ENCODE data around the gene NAA80.
"Not testable (repeated sequence)": the region's sequence is repeated elsewhere in the genome, so short reads cannot be mapped to it uniquely, and the experiment has no call there.

NAA80 gene

DNA sequence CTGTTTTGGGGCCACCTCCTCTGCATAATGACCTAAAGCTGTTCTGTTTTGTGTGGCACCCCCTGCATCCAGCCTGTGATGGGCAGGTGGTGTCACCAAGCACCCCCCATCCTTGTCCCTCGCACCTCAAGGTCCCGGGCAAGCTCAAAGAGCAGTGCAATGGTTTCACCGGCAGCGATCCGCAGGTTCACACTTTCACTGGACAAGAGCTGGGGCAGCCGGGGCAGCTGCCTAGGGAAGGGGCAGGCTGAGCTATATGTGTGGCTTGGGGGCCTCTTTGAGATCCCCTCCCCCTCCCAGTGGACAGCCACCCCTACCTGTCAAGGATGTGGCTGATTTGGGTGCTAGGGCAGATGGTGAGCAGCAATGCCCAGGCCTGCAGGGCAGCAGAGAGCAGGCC, 10.1 kb downstream of the NAA80 start:
- no peak for DNase-seq (ENCODE audit: low spot score)

DNA sequence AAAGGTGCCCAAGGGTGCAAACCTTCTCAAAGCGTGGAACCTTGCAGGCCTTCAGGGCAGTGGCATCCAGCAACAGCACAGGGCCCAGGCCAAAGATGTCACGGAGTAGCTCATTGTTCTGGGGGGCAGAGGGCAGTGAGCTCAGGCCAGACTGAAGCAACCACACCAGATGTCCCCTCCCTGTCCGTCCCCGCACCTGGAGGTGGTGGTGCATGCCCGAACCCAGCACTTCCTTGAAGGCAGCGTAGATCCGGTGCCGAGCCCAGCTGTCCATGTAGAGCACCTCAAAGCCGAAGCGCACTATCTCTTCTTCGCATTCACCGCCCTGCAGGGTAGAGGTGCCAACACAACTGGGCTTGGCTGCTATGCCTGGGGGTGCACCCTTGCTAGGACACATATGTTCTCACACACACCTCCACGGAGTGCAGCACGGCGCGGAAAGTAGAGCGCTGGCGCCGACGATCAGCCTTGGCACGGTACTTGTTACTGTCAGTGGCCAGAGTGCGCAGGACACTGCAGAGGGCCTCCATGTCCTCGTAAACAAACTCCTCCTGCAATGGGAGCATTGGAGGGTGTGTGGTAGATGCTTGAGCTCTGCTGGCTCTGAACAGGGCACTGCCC, 10.7 kb downstream of the NAA80 start:
- DNase-seq (ENCODE audit: low spot score): no peak

DNA sequence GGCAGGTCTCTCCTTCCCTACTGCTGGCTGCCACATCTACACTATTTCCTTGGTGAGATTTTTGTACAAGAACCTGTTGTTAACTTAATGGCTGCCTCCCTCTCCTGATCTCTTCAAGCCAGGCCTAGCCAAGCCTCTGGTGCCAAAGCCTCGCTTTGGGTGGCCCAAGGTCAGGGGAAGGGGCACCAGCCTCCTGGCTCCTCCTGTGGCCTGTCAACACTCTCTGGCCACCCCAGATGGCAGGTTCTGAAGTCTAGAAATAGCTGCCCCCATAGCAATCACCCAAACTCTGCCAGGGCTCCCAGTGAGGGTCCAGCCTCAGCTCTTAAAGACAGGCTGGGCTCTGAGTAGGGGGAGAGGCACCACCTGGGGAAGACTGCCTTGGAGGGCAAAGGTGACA, 11.9 kb downstream of the NAA80 start:
- DNase-seq (ENCODE audit: low spot score): no peak

DNA sequence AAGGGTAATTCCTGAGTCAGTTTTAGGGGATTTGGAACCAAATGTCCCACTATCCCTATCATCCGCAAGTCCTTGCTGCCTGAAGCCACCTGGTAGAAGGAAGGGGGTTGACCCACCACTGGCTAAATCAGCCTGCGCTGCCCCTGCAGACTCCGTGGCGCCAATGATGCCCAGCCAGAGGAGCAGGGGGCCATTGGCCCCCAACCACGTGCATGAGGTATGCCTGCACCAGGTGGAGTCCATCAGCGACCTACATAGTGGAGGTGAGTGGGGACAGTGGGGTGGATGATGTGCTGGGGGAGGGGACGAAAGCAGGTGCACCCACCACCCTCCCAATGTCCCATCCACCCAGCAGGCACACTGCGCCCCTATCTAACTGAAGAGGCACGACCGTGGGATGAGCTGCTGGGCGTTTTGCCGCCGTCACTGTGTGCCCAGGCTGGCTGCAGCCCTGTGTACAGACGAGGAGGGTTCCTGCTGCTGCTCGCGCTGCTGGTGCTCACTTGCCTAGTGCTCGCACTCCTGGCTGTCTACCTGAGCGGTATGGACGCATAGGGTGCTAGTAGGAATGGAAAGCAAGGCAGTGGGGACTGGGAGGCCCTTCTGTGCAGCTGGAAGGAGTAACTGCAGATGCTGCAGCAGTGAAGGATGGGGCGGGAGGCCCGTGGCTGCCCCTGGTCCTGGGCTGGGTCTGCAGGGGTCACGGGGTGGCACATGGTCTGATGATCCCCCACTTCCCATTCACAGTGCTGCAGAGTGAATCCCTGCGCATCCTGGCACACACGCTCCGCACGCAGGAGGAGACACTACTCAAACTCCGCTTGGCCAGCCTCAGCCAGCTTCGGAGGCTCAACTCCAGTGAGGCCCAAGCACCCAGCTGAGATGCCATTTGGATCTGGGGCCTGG, 12.6 kb downstream of the NAA80 start:
- no peak for DNase-seq (ENCODE audit: low spot score)

DNA sequence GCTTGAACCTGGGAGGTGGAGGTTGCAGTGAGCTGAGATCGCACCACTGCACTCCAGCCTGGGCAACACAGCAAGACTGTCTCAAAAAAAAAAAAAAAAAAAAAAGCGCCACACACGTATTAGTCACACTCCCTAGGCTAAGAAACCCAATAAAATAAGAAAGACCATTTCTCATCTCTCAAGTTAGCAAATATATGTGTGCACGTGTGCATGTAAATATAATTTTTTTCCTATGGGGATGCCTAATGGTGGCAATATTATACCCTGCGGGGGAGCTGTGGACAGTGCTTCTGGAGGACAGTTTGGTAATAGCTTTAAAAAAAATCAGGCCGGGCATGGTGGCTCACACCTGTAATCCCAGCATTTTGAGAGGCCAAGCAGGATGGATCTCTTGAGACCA, 15.1 kb downstream of the NAA80 start:
- DNase-seq (ENCODE audit: low spot score): not testable (repeated sequence)

DNA sequence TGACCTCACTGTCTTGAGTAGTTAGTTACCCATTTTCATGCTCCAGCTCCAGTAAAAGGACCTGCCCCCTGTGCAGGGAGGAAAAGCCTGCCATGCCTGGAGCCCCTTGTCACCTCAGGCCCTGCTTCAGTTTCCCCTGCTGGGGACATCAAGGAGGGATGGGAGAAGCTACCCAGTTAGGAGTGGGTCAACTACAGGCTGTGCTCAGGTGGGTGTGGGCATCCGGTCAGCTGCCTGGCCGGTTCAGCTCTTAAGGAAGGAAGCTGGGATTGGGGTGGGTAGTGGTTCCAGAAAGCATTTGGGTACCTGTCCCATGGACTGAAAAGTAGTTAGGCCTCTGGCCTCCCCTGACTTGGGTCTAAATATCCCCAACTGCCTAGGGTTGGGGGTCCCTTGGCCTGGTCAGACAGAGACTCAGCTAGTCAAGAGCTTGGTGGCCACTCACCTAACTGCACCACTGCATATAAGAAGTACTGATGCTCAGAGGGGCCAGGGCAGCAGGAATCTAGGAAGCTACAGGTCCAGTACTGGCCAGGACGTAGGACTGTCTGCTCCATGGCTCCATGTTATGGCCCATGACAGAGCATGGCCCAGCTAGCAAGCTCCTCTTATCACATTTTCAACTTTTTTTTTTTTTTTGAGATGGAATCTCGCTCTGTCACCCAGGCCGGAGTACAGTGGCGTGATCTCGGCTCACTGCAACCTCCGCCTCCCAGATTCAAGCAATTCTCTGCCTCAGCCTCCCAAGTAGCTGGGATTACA, 19.8 kb downstream of the NAA80 start:
- DNase-seq (ENCODE audit: low spot score): no peak

DNA sequence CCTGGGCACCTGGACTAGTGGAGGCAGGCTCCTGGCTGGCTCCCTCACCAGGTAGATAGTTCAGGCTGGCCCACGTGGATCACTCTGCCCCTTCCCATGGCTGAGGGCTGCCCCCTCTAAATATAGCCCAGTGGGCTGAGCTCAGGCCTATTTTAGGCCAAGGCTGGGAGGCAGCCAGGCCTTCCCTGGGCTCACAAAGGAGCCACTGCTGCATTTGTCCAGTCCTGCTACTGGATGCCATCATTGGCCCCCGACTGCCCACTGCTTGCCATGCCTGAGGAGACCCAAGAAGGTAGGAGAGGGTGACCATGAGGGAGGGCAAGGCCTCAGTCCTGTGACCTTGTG, 20.4 kb downstream of the NAA80 start, which contains the start of gene LSMEM2:
LSMEM2 (plus strand) TSS at position 208 of the 345 bp plus-strand sequence; CDS start at position 235, 27 bp downstream.
- DNase-seq (ENCODE audit: low spot score): no peak

DNA sequence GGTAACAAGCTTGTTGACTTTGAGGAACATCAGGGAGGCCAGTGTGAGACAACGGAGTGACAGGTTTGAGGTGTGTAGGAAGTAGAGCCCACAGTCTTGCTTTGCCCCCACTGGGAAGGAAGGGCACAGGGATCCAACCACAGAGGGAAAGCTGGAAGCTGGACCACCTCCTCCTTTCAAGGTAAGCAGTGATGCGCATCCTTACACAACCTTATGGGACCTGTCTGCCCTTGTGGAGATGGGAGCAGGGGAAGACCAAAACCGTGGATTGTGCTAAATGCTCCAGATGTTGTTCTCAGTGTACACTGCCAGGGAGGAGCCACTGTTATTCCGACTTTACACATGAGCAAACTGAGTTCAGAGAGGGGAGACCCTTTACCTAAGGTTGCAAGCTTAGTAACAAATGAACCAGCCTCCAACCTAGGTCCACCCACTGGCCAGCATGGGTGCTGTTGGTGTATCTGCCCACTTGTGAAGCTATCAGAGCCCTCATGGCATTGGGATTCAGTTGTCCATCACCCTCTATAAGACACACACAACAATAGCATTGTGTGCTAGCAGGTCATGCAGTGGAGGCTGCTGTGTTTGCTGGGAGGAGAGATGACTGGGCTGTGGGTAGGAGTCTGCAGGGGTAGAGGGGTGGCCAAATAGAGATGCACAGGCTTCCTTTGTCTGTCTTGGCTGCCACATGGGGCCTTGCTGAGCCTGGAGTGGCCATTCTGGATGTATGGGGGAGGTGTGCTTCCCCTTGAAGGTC, 20.9 kb downstream of the NAA80 start:
- DNase-seq (ENCODE audit: low spot score): no peak

DNA sequence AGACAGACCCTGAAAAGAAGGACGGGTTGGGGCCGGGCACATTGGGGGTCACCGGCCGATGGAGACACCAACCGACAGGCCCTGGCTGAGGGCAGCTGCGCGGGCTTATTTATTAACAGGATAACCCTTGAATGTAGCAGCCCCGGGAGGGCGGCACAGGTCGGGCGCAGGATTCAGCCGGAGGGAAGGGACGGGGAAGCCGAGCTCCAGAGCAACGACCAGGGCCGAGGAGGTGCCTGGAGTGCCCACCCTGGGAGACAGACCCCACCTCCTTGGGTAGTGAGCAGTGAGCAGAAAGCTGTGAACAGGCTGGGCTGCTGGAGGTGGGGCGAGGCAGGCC, 22.5 kb downstream of the NAA80 start:
- no peak for DNase-seq (ENCODE audit: low spot score)

DNA sequence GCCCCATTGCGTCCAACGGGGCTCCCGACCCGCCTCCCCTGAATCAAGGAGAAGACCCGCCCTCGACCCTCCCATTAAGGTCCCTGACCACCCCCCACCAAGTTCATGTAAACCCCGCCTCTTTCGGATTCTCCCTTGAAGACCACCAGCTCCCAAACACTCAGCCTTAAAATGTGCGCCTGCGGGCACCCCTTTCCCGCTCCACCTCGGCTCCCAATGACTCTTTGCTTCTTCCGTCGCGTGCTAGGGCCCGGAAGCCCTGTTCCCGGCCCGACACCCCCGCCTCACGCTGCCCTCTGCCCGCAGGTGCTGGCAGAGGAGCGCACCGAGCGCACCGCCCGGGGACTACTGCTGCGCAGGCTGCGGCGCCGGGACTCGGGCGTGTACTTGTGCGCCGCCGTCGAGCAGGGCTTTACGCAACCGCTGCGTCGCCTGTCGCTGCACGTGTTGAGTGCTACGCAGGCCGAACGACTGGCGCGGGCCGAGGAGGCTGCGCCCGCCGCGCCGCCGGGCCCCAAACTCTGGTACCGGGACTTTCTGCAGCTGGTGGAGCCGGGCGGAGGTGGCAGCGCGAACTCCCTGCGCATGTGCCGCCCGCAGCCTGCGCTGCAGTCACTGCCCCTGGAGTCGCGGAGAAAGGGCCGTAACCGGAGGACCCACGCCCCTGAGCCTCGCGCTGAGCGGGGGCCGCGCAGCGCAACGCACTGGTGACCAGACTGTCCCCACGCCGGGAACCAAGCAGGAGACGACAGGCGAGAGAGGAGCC, 23.0 kb downstream of the NAA80 start:
- no peak for DNase-seq (ENCODE audit: low spot score)

DNA sequence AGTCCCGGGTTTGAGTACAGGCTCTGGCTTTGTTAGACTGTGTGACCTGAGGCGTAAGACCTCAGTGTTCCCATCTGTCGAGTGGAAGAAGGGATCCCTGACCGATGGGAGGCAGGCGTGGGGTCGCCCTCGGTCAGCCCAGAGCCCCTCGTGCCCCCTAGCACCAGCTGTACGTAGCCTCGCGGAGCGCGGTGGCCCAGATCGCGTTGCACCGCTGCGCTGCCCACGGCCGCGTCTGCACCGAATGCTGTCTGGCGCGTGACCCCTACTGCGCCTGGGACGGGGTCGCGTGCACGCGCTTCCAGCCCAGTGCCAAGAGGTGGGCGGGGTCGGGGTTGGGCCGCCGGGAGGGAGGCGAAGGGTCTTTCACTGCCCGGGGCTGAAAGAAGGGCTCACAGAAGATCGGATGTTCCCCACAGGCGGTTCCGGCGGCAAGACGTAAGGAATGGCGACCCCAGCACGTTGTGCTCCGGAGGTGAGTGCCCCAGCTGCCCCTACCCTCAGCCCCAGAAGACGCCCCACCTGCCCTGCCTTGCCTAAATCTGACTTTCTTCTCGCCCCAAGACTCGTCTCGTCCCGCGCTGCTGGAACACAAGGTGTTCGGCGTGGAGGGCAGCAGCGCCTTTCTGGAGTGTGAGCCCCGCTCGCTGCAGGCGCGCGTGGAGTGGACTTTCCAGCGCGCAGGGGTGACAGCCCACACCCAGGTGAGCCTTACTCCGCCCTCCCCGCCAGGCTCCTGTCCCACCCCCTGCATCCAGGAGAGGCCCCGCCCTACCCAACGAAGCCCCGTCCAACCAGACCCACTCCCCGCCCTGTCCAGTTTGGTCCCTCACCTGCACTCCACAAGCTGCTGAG, 23.8 kb downstream of the NAA80 start:
- DNase-seq (ENCODE audit: low spot score): no peak

DNA sequence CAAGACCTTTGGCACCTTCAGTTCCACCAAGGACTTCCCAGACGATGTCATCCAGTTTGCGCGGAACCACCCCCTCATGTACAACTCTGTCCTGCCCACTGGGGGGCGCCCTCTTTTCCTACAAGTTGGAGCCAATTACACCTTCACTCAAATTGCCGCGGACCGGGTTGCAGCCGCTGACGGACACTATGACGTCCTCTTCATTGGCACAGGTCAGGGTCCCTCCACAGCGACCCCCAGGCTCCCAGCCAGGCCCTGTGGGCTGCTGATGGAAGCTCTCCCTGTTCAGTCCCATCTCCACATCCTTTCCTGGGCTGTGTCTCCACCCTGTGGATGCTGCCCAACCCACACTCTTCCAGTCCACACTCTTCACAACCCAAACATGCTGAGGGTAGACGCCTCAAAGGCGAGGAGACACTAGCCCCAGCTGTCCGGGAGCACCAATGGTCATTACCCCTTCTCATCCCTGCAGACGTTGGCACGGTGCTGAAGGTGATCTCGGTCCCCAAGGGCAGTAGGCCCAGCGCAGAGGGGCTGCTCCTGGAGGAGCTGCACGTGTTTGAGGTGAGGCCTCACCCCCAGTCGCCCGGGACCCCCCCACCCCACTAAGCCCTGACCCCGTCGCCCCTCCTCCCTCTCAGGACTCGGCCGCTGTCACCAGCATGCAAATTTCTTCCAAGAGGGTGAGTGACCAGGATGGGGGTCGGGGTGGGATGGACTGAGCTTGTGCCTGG, 24.7 kb downstream of the NAA80 start:
- peak; percentile 56 for DNase-seq (ENCODE audit: low spot score)

DNA sequence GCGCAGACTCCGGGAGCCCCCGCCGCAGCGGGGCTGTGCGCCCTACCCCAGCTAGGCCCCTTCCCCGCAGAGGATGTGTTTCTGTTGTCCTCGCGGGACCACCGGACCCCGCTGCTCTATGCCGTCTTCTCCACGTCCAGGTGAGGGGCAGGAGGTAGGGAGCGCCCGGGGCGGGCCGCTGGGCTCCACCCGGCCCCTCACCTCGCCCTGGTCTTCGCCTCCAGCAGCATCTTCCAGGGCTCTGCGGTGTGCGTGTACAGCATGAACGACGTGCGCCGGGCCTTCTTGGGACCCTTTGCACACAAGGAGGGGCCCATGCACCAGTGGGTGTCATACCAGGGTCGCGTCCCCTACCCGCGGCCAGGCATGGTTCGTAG, 25.5 kb downstream of the NAA80 start:
- DNase-seq (ENCODE audit: low spot score): no peak

DNA sequence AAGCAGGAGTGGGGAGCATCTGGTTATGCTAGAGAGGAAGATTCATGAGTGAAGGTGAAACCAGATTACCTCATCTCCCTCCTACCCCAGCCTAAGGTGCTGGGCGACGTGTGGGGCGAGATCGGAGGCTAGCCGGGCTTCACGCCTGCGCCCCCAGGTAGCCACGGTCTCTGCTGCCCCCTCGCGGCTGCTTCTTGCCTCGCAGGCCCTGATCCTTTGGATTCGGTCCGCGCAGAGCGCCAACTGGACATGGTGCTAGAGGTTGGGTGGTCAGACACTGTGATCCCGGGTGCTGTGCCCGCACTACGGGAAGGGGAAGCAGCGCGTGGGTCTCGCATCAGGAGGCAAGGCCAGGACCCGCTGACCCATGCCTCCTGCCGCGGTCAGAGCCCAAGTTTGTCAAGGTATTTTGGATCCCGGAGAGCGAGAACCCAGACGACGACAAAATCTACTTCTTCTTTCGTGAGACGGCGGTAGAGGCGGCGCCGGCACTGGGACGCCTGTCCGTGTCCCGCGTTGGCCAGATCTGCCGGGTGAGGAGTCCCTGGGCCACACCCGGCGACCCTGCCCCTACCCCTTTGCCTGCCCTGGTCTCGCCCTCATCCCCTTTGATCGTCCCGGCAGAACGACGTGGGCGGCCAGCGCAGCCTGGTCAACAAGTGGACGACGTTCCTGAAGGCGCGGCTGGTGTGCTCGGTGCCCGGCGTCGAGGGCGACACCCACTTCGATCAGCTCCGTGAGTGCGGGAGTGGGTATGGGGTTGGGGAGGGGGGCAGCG, 26.1 kb downstream of the NAA80 start:
- DNase-seq (ENCODE audit: low spot score): peak; percentile 69

DNA sequence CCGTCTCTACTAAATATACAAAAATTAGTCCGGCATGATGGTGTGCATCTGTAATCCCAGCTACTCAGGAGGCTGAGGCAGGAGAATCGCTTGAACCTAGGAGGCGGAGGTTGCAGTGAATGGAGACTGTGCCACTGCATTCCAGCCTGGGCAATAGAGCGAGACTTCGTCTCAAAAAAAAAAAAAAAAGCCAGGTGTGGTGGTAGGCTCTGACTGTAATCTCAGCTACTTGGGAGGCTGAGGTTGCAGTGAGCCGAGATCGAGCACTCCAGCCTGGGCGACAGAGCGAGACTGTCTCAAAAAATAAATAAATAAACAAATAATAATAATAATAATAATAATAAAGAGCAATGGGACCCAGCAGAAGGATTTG, 26.7 kb downstream of the NAA80 start:
- DNase-seq (ENCODE audit: low spot score): not testable (repeated sequence)

DNA sequence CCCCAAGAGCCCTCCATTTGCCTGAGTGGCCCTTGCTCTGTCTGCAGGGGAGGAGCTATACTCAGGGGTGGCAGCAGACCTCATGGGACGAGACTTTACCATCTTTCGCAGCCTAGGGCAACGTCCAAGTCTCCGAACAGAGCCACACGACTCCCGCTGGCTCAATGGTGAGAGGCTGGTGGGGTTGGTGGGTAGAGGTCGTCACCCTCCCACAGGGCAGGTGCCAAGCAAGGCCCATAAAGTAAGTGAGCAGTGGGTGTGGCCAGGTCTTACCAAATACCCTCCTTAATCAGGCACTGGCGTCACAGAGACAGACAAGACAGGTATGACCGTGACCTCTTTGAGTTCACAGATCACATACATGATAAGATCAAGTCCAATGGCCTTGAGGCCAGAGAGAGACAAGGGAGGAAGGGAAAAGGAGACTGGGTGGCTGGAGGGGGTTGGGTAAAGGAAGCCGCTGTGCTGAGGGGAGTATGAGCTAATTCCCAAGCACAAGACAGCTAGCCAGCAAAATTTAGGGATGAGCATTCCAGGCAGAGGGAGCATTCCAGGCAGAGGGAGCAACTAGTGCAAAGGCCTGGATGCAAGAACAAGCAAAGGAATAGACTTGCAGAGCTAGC, 27.8 kb downstream of the NAA80 start:
- no peak for DNase-seq (ENCODE audit: low spot score)

DNA sequence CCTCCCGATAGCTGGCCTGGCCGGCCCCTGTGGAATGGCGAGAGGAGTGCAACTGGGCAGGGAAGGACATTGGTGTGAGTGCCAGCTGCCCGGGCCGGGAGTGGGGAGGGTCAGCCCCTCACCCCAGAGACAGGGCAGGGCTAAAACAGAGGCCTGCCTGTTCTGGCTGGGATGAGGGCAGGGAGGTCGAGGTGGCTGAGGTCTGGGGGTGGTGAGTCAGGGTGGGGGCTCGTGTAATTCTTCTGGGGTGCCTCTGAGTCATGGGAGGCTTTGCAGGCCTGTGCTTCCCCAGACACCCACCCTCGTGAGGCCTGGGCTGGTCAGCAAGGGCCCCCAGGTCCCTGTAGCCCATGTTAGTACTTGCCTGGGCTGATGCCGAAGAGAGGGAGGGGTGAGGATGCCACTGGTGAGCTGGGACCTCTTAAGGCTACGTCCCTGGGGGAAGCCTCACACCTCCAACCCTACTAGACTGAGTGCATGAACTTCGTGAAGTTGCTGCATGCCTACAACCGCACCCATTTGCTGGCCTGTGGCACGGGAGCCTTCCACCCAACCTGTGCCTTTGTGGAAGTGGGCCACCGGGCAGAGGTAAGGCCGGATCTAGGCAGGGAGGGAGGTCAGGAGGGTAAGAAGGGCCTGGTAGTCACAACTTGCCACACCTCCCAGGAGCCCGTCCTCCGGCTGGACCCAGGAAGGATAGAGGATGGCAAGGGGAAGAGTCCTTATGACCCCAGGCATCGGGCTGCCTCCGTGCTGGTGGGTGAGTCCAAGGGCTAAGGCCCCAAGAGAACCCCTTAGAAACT, 28.6 kb downstream of the NAA80 start:
- no peak for DNase-seq (ENCODE audit: low spot score)

DNA sequence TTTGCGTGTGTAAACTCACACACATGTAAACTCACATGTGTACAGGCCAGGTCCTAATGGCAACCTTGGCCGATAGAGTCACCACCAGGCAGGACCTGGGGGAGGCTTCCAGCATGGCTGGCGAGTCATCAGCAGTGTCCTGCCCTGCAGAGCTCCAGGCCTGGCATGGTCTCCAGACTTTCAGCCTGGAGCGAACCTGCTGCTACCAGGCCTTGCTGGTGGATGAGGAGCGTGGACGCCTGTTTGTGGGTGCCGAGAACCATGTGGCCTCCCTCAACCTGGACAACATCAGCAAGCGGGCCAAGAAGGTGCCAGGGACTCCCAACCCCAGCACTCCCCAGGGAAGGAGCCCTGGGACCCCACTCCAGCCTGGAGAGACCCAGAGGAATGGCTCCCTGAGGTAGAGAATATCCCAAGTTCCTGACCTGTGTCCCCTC, 29.2 kb downstream of the NAA80 start:
- no peak for DNase-seq (ENCODE audit: low spot score)
